NCI-H1105 (cell line): ENCODE data around the gene SBNO1.
A peak's percentile ranks its signal among the peaks of the same experiment; 100 is the strongest.
"Not testable (repeated sequence)": the region's sequence is repeated elsewhere in the genome, so short reads cannot be mapped to it uniquely, and the experiment has no call there.

Source experiments
- DNase-seq: peaks from one replicate; lab custom pipeline; 2025; lab: John Stamatoyannopoulos, UW

The SBNO1 gene

GRCh38 chr12:123248996-123249741, 115.5 kb downstream of the SBNO1 start:
- DNase-seq: not testable (repeated sequence)

DNA sequence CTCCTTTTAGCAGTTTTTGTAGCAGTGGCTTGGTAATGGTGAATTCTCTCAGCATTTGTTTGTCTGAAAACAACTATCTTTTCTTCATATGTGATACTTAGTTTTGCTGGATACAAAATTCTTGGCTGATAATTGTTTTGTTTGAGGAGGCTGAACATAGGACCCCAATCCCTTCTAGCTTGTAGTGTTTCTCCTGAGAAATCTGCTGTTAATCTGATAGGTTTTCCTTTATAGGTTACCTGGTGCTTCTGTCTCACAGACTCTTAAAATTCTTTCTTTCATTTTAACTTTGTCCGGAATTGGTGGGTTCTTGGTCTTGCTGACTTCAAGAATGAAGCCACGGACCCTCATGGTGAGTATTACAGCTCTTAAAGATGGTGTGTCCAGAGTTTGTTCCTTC, 116.5 kb downstream of the SBNO1 start:
- DNase-seq: not testable (repeated sequence)

DNA sequence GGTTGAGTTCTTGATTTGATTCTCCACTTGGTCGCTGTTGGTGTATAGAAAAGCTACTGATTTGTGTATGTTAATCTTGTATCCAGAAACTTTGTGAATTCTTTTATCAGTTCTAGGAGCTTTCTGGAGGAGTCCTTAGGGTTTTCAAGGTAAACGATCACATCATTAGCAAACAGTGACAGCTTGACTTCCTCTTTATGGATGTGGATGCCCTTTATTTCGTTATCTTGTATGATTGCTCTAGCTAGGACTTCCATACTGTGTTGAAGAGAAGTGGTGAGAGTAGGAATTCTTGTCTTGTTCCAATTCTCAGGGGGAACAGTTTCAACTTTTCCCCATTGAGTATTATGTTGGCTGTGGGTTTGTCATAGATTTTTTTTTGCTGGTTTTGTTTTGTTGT, 119.0 kb downstream of the SBNO1 start:
- no peak for DNase-seq

GRCh38 chr12:123243671-123244262, 120.9 kb downstream of the SBNO1 start:
- DNase-seq: no peak

DNA sequence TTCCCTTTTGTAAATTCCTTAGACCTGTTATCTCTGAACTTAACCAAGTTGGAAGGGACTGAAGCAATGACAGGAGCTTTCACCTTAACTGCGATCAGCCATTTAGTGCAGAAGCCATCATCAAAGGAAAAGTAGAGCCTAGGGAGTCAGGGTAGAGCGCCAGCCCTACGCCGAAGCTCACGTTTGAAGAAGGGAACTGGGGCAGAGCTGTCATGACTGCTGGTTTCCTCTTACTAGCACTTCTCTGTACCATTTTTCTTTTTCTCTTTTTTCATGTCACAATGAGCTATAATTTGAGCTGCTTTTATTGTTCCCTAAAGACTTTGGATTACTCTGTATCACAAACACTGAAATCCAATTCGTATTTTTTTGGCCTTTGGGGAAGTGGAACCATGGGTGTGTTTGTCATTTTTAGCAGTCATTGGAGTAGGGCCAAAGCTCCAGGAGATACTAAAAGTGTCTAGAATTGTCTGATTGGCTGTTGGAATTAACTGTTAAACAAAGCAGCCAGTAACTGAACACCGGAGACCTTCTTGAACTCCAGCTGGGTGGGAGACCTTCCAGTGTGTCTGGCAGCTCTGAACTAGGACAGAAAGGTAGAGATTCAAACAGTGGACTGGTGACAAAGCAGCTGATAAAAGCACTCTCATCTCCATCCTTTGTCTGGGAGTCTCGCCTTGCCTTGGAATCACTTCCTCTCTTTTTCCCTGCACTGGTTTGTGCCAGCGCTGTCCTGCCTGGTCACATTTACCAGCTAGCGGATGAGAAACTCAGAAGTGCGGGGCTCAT, 122.3 kb downstream of the SBNO1 start:
- DNase-seq: peak; percentile 43
